Measurements from ENCODE around the gene CAPN2. TPM values are rescaled to one million over a fixed set of nuclear protein-coding genes. Genes with fewer than 3 reads are reported as not detected.
A peak's percentile ranks its signal among the peaks of the same experiment; 100 is the strongest.

Gene CAPN2
- polyA plus RNA-seq, 4 donors: 47.0 to 115 (median 68.8) TPM

DNA sequence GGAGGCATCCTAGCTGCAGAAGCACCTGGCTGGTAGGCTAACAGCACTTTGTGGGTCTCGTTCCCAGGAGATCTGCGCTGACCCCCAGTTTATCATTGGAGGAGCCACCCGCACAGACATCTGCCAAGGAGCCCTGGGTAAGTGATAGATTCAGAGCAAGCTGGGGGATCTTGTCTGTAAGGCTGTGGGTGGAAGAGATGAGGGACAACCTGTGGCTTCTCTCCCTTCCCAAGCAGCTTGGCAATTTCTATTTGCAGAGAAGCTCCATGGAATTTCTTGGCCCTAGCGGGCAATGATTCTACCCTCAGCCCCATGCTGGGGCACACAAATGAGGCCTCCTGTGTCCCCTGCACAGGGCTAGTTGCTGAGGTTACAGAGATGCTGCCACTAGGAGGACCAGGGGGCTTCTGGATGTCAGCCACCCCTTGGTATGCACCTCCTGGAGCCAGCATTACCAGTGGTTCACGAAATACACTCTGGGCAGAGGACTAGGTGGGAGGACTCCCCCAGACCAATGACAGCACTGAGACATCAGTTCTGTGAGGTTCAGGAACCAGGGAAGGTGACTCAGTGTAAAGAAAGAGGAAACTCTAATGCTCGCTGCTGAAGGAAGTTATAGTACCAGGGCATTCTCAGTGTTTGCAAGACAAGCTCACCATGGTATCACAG lies 5.5 kb downstream of the CAPN2 start:
- H3K9me3 ChIP-seq (ENCODE audit: control insufficient read depth in 2 of 2, insufficient read depth in 1 of 2, low read depth in 1 of 2, low read length in 1 of 2): no peaks in the 10 kb centered on the region
- no peak overlapping the region for H3K4me3 ChIP-seq (ENCODE audit: low read depth in 1 of 3, low read length in 3 of 3)
- H3K36me3 ChIP-seq (ENCODE audit: control insufficient read depth in 3 of 3, insufficient read depth in 2 of 3, low read depth in 1 of 3, low read length in 3 of 3): peaks cover 0 to 19% (median 2%) of the 10 kb centered on the region in 3 donors
- no peak overlapping the region for H3K27ac ChIP-seq (ENCODE audit: low read depth in 1 of 3, low read length in 2 of 3)
- H3K27me3 ChIP-seq (ENCODE audit: control insufficient read depth in 3 of 3, insufficient read depth in 3 of 3, low read length in 3 of 3): no peaks in the 10 kb centered on the region
- DNase-seq (no peak), FAIRE-seq (no peak)
- peaks cover 5 to 52% (median 22%) of the 10 kb centered on the region in 3 donors for H3K4me1 ChIP-seq (ENCODE audit: control insufficient read depth in 3 of 3, insufficient read depth in 2 of 3, low read depth in 1 of 3, low read length in 2 of 3)
- WGBS, 3 donors: 90 to 91% (median 90%) methylated on average over 6 of the region's 6 CpGs

DNA sequence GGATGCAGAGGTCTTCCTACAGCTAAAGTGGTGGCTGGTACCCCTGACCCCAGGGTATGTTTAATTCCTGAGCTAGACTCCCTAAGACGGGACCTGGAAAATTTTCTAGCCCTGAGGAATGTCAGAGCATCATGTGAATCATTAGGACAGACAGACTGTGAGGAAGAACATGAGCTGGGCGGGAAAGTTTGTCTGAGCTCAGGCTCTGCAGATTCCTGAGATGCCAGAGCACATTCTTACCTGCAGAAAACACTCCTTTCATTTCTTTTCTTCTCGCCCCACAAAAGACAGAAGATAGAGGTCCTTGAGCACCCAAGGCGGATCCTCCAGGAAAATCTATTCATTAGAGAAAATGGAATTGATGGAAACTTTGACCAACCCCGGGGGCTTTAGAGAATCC lies 6.5 kb downstream of the CAPN2 start:
- 57 to 68% (median 68%) methylated on average over 5 of the region's 5 CpGs for WGBS, 3 donors
- no peak for DNase-seq
- Histone ChIP-seq H3K27me3 (ENCODE audit: control insufficient read depth in 3 of 3, insufficient read depth in 3 of 3, low read length in 3 of 3) (no peaks in the 10 kb centered on the region), H3K4me3 (ENCODE audit: low read depth in 1 of 3, low read length in 3 of 3) (no peak overlapping the region), H3K27ac (ENCODE audit: low read depth in 1 of 3, low read length in 2 of 3) (no peak overlapping the region), H3K9me3 (ENCODE audit: control insufficient read depth in 2 of 2, insufficient read depth in 1 of 2, low read depth in 1 of 2, low read length in 1 of 2) (no peaks in the 10 kb centered on the region), H3K4me1 (ENCODE audit: control insufficient read depth in 3 of 3, insufficient read depth in 2 of 3, low read depth in 1 of 3, low read length in 2 of 3) (peaks cover 5 to 47% (median 22%) of the 10 kb centered on the region in 3 donors), H3K36me3 (ENCODE audit: control insufficient read depth in 3 of 3, insufficient read depth in 2 of 3, low read depth in 1 of 3, low read length in 3 of 3) (peaks cover 0 to 29% (median 2%) of the 10 kb centered on the region in 3 donors)
- FAIRE-seq: no peak

GRCh38 chr1:223720971-223721591 lies 8.7 kb downstream of the CAPN2 start:
- FAIRE-seq: no peak
- no peak overlapping the region for H3K4me3 ChIP-seq (ENCODE audit: low read depth in 1 of 3, low read length in 3 of 3)
- DNase-seq: peak; percentile 60 to 63
- peaks cover 0 to 33% (median 17%) of the 10 kb centered on the region in 3 donors for H3K4me1 ChIP-seq (ENCODE audit: control insufficient read depth in 3 of 3, insufficient read depth in 2 of 3, low read depth in 1 of 3, low read length in 2 of 3)
- H3K27me3 ChIP-seq (ENCODE audit: control insufficient read depth in 3 of 3, insufficient read depth in 3 of 3, low read length in 3 of 3): no peaks in the 10 kb centered on the region
- peaks cover 0 to 48% (median 2%) of the 10 kb centered on the region in 3 donors for H3K36me3 ChIP-seq (ENCODE audit: control insufficient read depth in 3 of 3, insufficient read depth in 2 of 3, low read depth in 1 of 3, low read length in 3 of 3)
- peak overlapping the region in 2 of 3 donors; percentile 64 to 76 for H3K27ac ChIP-seq (ENCODE audit: low read depth in 1 of 3, low read length in 2 of 3)
- WGBS, 3 donors: 24 to 35% (median 30%) methylated on average over 4 of the region's 4 CpGs
- no peaks in the 10 kb centered on the region for H3K9me3 ChIP-seq (ENCODE audit: control insufficient read depth in 2 of 2, insufficient read depth in 1 of 2, low read depth in 1 of 2, low read length in 1 of 2)

GRCh38 chr1:223721658-223722607 lies 9.6 kb downstream of the CAPN2 start:
- no peak for FAIRE-seq

GRCh38 chr1:223723351-223723904 lies 11.1 kb downstream of the CAPN2 start:
- no peak for DNase-seq
- H3K4me1 ChIP-seq (ENCODE audit: control insufficient read depth in 3 of 3, insufficient read depth in 2 of 3, low read depth in 1 of 3, low read length in 2 of 3): peaks cover 0 to 38% (median 18%) of the 10 kb centered on the region in 3 donors
- H3K4me3 ChIP-seq (ENCODE audit: low read depth in 1 of 3, low read length in 3 of 3): no peak overlapping the region
- no peak overlapping the region for H3K27ac ChIP-seq (ENCODE audit: low read depth in 1 of 3, low read length in 2 of 3)
- FAIRE-seq: no peak
- WGBS, 3 donors: 90 to 95% (median 94%) methylated on average over 6 of the region's 6 CpGs
- H3K9me3 ChIP-seq (ENCODE audit: control insufficient read depth in 2 of 2, insufficient read depth in 1 of 2, low read depth in 1 of 2, low read length in 1 of 2): no peaks in the 10 kb centered on the region
- H3K36me3 ChIP-seq (ENCODE audit: control insufficient read depth in 3 of 3, insufficient read depth in 2 of 3, low read depth in 1 of 3, low read length in 3 of 3): peaks cover 0 to 54% (median 2%) of the 10 kb centered on the region in 3 donors
- no peaks in the 10 kb centered on the region for H3K27me3 ChIP-seq (ENCODE audit: control insufficient read depth in 3 of 3, insufficient read depth in 3 of 3, low read length in 3 of 3)

More at GRCh38 chr1:223721658-223722607, 9.6 kb downstream of the CAPN2 start:
- H3K4me1 ChIP-seq (ENCODE audit: control insufficient read depth in 3 of 3, insufficient read depth in 2 of 3, low read depth in 1 of 3, low read length in 2 of 3): peaks cover 0 to 39% (median 14%) of the 10 kb centered on the region in 3 donors
- no peak for DNase-seq
- 86 to 90% (median 86%) methylated on average over 5 of the region's 5 CpGs for WGBS, 3 donors
- peaks cover 0 to 52% (median 2%) of the 10 kb centered on the region in 3 donors for H3K36me3 ChIP-seq (ENCODE audit: control insufficient read depth in 3 of 3, insufficient read depth in 2 of 3, low read depth in 1 of 3, low read length in 3 of 3)
- H3K4me3 ChIP-seq (ENCODE audit: low read depth in 1 of 3, low read length in 3 of 3): no peak overlapping the region
- no peaks in the 10 kb centered on the region for H3K27me3 ChIP-seq (ENCODE audit: control insufficient read depth in 3 of 3, insufficient read depth in 3 of 3, low read length in 3 of 3)
- H3K9me3 ChIP-seq (ENCODE audit: control insufficient read depth in 2 of 2, insufficient read depth in 1 of 2, low read depth in 1 of 2, low read length in 1 of 2): no peaks in the 10 kb centered on the region
- peak overlapping the region in 2 of 3 donors; percentile 64 to 76 for H3K27ac ChIP-seq (ENCODE audit: low read depth in 1 of 3, low read length in 2 of 3)

DNA sequence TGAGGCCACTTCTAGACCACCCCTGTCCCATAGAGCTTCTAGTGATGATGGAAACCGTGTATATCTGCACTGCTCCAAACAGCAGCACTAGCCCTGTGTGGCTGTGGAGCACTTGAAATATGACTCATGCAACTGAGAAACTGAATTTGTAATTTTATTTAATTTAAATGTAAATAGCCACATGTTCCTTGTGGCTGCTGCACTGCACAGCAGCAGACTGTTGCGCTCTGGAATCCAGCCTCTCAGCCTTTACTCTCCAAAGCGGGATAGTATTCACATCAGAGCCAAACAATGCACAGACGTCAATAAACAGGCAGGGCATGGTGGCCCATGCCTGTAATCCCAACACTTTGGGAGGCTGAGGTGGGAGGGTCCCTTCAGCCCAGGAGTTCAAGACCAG lies 12.0 kb downstream of the CAPN2 start:
- FAIRE-seq: no peak
- no peaks in the 10 kb centered on the region for H3K27me3 ChIP-seq (ENCODE audit: control insufficient read depth in 3 of 3, insufficient read depth in 3 of 3, low read length in 3 of 3)
- no peak for DNase-seq
- WGBS, 3 donors: 83 to 94% (median 90%) methylated on average over 4 of the region's 4 CpGs
- no peak overlapping the region for H3K4me3 ChIP-seq (ENCODE audit: low read depth in 1 of 3, low read length in 3 of 3)
- H3K4me1 ChIP-seq (ENCODE audit: control insufficient read depth in 3 of 3, insufficient read depth in 2 of 3, low read depth in 1 of 3, low read length in 2 of 3): peaks cover 0 to 31% (median 18%) of the 10 kb centered on the region in 3 donors
- no peaks in the 10 kb centered on the region for H3K9me3 ChIP-seq (ENCODE audit: control insufficient read depth in 2 of 2, insufficient read depth in 1 of 2, low read depth in 1 of 2, low read length in 1 of 2)
- no peak overlapping the region for H3K27ac ChIP-seq (ENCODE audit: low read depth in 1 of 3, low read length in 2 of 3)
- H3K36me3 ChIP-seq (ENCODE audit: control insufficient read depth in 3 of 3, insufficient read depth in 2 of 3, low read depth in 1 of 3, low read length in 3 of 3): peaks cover 0 to 60% (median 2%) of the 10 kb centered on the region in 3 donors

- FAIRE-seq: no peak
Measured at GRCh38 chr1:223725578-223725977, 13.2 kb downstream of the CAPN2 start.

More at GRCh38 chr1:223725578-223725977, 13.2 kb downstream of the CAPN2 start:
- peaks cover 0 to 21% (median 19%) of the 10 kb centered on the region in 3 donors for H3K4me1 ChIP-seq (ENCODE audit: control insufficient read depth in 3 of 3, insufficient read depth in 2 of 3, low read depth in 1 of 3, low read length in 2 of 3)
- H3K36me3 ChIP-seq (ENCODE audit: control insufficient read depth in 3 of 3, insufficient read depth in 2 of 3, low read depth in 1 of 3, low read length in 3 of 3): peaks cover 0 to 60% (median 2%) of the 10 kb centered on the region in 3 donors
- H3K27me3 ChIP-seq (ENCODE audit: control insufficient read depth in 3 of 3, insufficient read depth in 3 of 3, low read length in 3 of 3): no peaks in the 10 kb centered on the region
- H3K4me3 ChIP-seq (ENCODE audit: low read depth in 1 of 3, low read length in 3 of 3): no peak overlapping the region
- peak overlapping the region in 1 of 3 donors; percentile 5 for H3K27ac ChIP-seq (ENCODE audit: low read depth in 1 of 3, low read length in 2 of 3)
- H3K9me3 ChIP-seq (ENCODE audit: control insufficient read depth in 2 of 2, insufficient read depth in 1 of 2, low read depth in 1 of 2, low read length in 1 of 2): no peaks in the 10 kb centered on the region
- DNase-seq: no peak
- WGBS, 3 donors: 83 to 92% (median 92%) methylated on average over 8 of the region's 8 CpGs

Measured in small intestine (tissue), 7 donors.